GM20431 (cell line): Measurements from ENCODE around the gene REEP1.

Experiments used
- in situ Hi-C: fragments of 300-500 bp; cut with MseI, MboI; formaldehyde crosslinking; loops from one replicate; pipeline ENCODE4 v1.15.0; 2020; ENCODE audit warnings: low sequenced_read_pairs; ENCODE audit not compliant: unreplicated experiment

Gene REEP1

GRCh38 chr2:86171295-86171694 lies 166.1 kb downstream of the REEP1 start:
- in situ Hi-C loops: no loop called here

GRCh38 chr2:86170449-86170848 lies 167.0 kb downstream of the REEP1 start:
- in situ Hi-C loops: no loop called here
